HG03060 (cell line): ENCODE data around the gene FAM241A.
A peak's percentile ranks its signal among the peaks of the same experiment; 100 is the strongest.

Source experiments
- ATAC-seq: cut with Tn5 transposase; IDR thresholded peaks from one replicate; pipeline ENCODE4 v1.9.1; 2021; ENCODE audit warnings: low read depth, moderate number of reproducible peaks; ENCODE audit not compliant: unreplicated experiment

Gene FAM241A

DNA sequence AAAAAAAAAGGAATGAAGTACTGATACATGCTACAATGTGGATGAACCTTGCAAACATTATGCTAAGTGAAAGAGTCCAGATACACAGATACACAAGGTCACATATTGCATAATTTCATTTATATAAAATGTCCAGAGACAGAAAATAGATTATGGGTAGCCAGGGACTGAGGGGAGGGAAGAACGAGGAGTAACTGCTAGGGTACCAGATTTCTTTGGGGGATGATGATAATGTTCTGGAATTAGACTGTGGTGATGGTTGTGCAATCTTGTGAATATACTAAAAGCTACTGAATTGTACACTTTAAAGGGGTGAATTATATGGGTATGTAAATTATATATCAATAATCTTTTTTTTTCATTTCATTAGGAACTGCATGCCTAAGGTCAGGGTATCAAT lies 65.5 kb downstream of the FAM241A start:
- no peak for ATAC-seq

DNA sequence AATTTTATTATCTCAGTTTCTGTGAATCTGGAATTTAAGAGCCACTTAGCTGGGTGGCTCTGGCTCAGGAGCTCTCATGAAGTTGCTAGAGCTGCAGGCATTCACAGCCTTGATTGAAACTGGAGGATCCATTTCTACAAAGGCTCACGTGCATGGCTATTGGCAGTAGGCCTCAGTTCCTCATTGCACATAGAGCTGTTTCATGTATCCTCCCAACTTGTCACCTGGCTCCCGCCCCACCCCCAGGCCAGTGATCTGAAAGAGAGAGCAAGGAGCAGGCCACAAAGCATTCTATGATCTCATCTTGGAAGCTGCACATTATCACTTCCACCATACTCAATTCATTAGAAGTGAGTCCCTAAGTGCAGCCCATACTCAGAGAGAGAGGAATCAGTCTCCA lies 67.8 kb downstream of the FAM241A start:
- ATAC-seq: no peak

GRCh38 chr4:112213856-112214255 lies 68.6 kb downstream of the FAM241A start:
- ATAC-seq: no peak

DNA sequence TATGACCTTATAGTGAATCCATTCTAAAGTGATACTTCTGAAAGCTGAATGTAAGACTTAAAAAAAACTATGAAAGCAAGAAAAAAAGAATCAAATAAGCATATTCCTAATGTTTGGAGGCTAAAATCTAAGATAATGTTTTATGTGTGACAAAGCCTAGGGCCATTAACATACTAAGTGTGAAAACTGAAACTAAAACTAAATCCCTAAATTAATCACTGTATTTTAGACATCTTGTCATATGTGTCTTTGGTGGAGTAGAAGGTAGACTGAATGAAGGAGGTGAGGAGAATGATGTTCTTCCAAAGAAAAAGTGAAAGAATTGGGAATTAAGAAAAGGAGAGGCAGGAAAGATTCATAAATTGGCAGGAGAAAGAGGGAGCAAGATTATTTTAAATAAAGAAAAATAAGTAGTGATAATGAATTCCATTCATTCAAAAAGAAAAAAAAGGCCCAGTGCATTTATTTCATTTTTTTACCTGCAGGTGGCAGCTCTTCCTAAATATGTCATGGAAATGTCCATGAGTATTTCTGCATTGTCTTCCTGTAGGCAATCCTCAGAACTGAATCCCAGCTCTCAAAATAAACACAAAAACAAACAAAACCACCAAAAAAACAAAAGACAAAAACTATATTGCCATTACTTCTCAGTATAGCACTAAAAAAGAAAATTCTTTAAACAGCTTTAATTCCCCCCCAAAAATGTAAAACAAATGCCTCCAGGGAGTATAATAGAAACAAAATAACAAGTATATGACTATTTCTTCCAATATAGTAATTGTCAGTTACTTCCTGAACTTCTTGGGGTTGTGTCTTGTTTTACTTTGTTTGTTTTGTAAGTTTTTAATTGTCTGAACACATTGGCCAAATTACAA lies 69.4 kb downstream of the FAM241A start:
- no peak for ATAC-seq

DNA sequence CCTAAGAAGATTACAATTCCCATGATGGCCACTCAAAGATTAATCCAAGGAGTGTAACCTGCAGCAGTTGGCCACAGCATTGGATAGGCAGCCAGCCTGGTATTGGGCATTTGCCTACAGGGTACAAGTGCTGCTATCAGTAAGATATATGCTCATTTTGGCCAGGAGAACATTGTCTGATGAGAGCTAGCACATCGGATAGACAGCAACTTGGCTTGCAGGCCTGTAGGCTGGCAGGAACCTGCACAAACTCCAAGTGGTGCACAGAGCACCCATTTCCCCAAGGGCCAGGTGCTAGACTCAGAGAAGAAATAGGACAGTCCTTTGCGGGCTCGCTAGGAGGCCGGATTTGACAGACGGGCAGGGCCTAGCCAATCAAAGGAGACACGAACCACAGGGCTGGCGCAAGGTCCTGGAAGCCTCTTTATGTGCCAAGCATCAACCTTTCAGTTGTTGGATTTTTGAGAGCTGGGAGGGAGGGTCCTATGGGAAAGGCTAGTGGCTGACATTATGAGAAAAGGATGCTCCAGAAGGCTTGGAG lies 74.6 kb downstream of the FAM241A start:
- no peak for ATAC-seq

GRCh38 chr4:112222219-112222955 lies 77.1 kb downstream of the FAM241A start:
- no peak for ATAC-seq

DNA sequence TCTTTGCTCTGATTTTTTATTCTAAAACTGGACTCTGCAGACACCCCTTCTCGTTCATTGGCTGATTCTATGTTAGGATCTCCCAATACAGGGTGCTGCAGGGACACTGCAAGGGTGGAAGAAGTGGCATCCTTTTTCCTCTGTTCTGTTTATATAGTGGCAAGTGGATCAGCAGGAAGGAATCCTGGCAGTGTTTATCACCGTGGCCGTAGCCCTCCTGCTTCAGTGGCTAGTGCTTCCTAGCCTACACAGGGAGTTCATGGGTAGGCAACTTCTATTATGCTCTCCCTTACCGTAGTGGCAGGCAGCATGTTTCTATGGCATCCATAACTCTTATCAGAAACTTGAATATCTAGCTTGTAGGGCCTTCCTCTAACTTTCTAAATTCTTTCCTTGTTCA lies 79.9 kb downstream of the FAM241A start:
- no peak for ATAC-seq

DNA sequence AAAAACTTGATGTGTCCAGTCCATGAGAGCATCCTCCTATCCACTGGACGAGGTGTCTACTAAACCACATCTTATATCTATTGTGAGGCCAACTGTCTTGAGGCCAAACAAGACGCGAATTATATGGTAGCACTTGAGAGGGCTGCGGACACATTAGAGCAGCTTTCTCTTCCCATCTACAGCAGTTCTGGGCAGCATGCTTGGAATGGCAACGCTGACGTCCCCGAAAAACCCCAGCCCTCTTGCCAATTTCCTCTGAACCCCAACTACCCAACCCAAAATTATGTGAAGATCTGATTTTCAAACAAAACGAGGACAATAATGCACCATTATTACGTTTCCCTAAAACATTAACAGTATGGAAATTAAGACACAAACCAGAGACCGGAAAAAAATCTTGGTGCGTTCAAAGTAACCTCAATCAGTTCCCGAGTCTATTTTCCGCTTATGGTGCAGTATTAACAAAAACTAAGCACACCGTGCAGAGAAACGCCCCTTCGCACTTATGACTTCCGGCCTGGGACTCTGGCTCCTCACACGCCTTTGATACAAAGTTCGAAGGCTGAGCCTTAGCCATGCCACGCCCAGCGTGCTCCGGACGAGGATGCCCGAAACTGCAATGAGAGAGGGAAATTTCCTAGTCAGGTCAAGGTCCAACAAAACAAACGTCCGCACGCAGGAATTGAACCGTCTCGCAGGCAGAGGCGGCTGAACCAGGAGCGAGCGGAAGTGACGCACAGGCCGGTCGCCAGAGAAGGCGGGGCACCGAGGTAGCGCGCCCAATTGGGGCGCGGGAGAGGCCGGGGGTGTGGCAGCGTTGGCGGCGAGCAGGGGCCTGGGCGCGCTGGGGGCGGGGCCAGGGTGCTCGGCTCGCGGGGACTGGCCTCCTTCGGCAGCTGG lies 85.9 kb downstream of the FAM241A start:
- ATAC-seq: peak; percentile 67

GRCh38 chr4:112231779-112232713 lies 86.8 kb downstream of the FAM241A start, which contains the start of gene AP1AR:
Gene AP1AR (plus strand): TSS chr4:112231787. CDS start chr4:112232092, 305 bp downstream.
- ATAC-seq: peak; percentile 36

DNA sequence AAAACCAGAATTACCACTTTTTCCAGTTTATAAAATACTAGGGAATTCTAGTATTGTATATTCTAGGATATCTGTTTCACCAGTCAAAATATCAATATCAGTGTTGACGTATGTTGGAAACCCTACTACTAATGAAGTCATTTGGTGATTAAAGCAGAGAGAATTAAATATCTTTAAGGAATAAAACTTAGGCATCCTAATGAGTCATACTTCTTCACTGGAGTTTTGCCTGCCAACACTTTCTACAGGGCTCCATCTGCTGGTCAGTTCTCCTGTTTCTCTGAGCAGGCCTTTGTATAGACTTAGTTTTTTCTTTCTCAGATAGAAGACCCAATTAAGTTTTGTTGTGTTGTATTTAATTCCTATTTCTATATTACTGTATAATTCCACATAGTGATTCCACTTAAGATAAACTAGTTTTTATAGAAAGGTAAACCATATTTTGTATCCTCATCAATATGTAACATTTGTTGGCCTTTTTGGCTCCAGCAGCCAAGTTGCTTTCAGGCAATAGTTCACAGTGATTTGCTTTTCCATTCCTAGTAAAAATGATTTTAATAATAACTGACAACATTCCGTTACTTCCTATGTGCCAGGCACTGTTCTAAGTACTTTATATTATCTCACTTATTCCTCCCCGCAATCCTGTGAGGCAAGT lies 89.8 kb downstream of the FAM241A start:
- ATAC-seq: no peak

DNA sequence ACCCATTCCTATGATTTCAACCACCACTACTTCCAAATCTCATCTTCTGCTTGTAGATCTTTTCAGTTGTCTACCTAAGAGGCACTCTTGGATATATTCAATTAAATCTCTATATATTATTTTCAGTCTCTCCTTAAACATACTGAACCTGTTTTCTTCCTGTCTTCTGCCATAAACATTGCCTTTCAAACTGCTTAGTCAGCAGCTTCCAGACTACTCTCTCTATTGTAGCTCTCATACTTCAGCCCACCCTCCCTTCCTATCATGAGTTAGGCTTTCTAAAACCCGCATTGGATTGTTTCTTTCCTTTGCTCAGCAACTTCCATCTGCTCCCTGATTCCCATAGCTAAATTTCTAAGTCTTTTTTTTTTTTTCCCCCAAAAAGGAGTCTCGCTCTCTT lies 90.8 kb downstream of the FAM241A start:
- no peak for ATAC-seq

GRCh38 chr4:112238833-112239232 lies 93.6 kb downstream of the FAM241A start:
- ATAC-seq: no peak
